ENCODE measurements around the gene MAPKAPK5. TPM values are rescaled to one million over a fixed set of nuclear protein-coding genes. Genes with fewer than 3 reads are reported as not detected.

The MAPKAPK5 gene
- total RNA-seq, 1 experiment from 2014 or later: 78.2 TPM

DNA sequence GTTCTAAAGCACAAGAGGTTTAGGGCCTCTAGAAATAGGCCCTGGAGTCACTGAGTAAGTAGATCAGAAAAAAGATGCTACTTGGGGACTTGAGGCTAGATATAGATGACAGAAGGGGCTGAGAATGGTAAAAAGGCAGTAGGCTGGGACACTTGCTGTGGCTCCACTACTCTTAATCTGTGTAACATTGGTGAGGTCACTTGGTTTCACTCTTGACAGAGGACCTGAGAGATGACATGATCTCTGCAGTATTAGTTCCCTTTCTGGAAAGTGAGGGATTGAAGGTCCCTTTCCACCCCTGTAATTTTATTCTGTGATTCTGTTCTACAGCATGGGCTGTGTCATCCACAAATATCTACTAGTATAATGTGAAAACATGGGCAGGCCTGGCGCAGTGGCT lies 39.7 kb downstream of the MAPKAPK5 start:
- CTCF ChIA-PET: no interaction called here
- Histone ChIP-seq H3K4me2 (ENCODE audit: low read length) (no peak overlapping the region), H3K27ac (ENCODE audit: low read length) (no peak overlapping the region), H3K79me2 (ENCODE audit: low read length) (no peaks in the 10 kb centered on the region), H3K9ac (ENCODE audit: low read length) (no peak overlapping the region), H3K9me3 (ENCODE audit: low read length) (no peaks in the 10 kb centered on the region), H3F3A (ENCODE audit: low read length, unreplicated experiment) (no peaks in the 10 kb centered on the region), H3K4me3 (ENCODE audit: low read length) (no peak overlapping the region), H3K9me2 (replicated peaks; ENCODE audit: low read length) (no peaks in the 10 kb centered on the region), H2AFZ (ENCODE audit: low read length) (no peak overlapping the region), H3K4me1 (ENCODE audit: insufficient read depth, low read length) (no peaks in the 10 kb centered on the region), H3K36me3 (ENCODE audit: low read depth, low read length) (peaks cover 58% of the 10 kb centered on the region), H3K27me3 (ENCODE audit: low read length) (no peaks in the 10 kb centered on the region), H4K20me1 (ENCODE audit: low read length) (no peaks in the 10 kb centered on the region)
- BruUV-seq (replicated peaks): no TSS peak
- ATAC-seq (no peak), DNase-seq (no peak)
- intact Hi-C loops (cut with micrococcal nuclease): no loop called here
- POLR2A ChIA-PET (ENCODE audit: unreplicated experiment): no interaction called here
- TF ChIP-seq EZH2phosphoT487 (IDR thresholded peaks at IDR 0.05; ENCODE audit: borderline replicate concordance, low read length) (no peak), EZH2 (IDR thresholded peaks at IDR 0.05; ENCODE audit: low read length, unreplicated experiment) (no peak)
- TF ChIP-seq, protein P1, sequence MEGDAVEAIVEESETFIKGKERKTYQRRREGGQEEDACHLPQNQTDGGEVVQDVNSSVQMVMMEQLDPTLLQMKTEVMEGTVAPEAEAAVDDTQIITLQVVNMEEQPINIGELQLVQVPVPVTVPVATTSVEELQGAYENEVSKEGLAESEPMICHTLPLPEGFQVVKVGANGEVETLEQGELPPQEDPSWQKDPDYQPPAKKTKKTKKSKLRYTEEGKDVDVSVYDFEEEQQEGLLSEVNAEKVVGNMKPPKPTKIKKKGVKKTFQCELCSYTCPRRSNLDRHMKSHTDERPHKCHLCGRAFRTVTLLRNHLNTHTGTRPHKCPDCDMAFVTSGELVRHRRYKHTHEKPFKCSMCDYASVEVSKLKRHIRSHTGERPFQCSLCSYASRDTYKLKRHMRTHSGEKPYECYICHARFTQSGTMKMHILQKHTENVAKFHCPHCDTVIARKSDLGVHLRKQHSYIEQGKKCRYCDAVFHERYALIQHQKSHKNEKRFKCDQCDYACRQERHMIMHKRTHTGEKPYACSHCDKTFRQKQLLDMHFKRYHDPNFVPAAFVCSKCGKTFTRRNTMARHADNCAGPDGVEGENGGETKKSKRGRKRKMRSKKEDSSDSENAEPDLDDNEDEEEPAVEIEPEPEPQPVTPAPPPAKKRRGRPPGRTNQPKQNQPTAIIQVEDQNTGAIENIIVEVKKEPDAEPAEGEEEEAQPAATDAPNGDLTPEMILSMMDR (conservative IDR thresholded peaks at IDR 0.05; ENCODE audit: low read depth, low read length): no peak

DNA sequence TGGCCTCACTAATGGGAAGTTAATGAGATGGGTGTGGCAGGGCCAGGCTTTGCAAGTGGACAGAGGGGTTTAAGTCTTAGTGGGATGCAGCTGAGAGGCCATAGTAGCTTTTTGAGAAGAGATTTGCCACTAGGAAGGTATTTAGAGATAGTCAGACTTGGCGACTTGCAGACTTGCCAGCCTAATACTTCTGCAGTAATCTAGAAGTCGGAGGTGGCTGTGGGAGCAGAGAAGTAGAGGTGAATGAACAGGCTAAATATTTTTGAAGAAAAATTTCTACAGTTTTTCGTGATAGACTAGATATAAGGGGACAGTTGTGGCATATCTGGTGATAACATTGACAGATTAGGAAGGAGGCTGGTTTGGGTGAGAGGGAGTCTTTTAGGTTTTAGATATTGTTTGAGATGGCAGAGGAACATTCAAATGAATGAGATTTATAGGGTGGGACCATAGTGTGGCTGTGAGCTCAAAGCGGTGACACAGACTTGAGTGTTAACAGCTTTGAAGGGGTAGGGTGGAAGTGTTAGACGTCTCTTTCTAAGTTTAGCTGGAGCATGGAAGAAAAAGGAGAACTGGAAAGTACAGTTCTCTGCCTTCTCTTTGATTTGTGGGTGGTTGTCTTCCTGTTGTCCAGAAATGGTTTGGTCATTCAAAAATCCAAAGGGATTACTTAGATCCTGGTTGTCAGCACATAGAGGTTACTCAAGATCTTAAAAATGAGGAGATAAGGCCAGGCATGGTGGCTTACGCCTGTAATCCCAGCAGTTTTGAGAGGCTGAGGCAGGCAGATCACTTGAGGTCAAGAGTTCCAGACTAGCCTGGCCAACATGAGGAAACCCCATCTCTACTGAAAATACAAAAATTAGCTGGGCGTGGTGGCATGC lies 44.9 kb downstream of the MAPKAPK5 start:
- BruUV-seq (replicated peaks): no TSS peak
- POLR2A ChIA-PET (ENCODE audit: unreplicated experiment): no interaction called here

More for the DNA sequence above, 44.9 kb downstream of the MAPKAPK5 start:
- H2AFZ ChIP-seq (ENCODE audit: low read length): no peak overlapping the region
- no peak overlapping the region for H3K4me2 ChIP-seq (ENCODE audit: low read length)
- H3K79me2 ChIP-seq (ENCODE audit: low read length): no peaks in the 10 kb centered on the region
- H3K9ac ChIP-seq (ENCODE audit: low read length): no peak overlapping the region
- no peaks in the 10 kb centered on the region for H3K27me3 ChIP-seq (ENCODE audit: low read length)
- no peaks in the 10 kb centered on the region for H4K20me1 ChIP-seq (ENCODE audit: low read length)
- peaks cover 64% of the 10 kb centered on the region for H3K36me3 ChIP-seq (ENCODE audit: low read depth, low read length)
- H3K9me3 ChIP-seq (ENCODE audit: low read length): no peaks in the 10 kb centered on the region
- H3K27ac ChIP-seq (ENCODE audit: low read length): no peak overlapping the region
- no peak for ATAC-seq
- H3F3A ChIP-seq (ENCODE audit: low read length, unreplicated experiment): no peaks in the 10 kb centered on the region
- no peaks in the 10 kb centered on the region for H3K4me1 ChIP-seq (ENCODE audit: insufficient read depth, low read length)
- CTCF ChIA-PET: no interaction called here
- TF ChIP-seq EZH2 (IDR thresholded peaks at IDR 0.05; ENCODE audit: low read length, unreplicated experiment) (no peak), EZH2phosphoT487 (IDR thresholded peaks at IDR 0.05; ENCODE audit: borderline replicate concordance, low read length) (no peak)
- TF ChIP-seq, protein P1 (conservative IDR thresholded peaks at IDR 0.05; ENCODE audit: low read depth, low read length): no peak
- H3K4me3 ChIP-seq (ENCODE audit: low read length): no peak overlapping the region
- intact Hi-C loops (cut with micrococcal nuclease): no loop called here
- H3K9me2 ChIP-seq (replicated peaks; ENCODE audit: low read length): no peaks in the 10 kb centered on the region
- DNase-seq: no peak
